ENCODE data around the gene COX7C.

The COX7C gene

GRCh38 chr5:86605881-86606280 is 11.9 kb upstream of the COX7C start:
- Histone ChIP-seq H3K4me3 (replicated peaks; ENCODE audit: insufficient read depth, low read length) (no peak overlapping the region), H3K27me3 (ENCODE audit: insufficient read depth, poor library complexity, severe bottlenecking) (no peaks in the 10 kb centered on the region), H3K27ac (replicated peaks) (no peak overlapping the region)
- DNase-seq (ENCODE audit: low read depth in 1 of 2, low spot score in 1 of 2), result no peak
- no peak for TF ChIP-seq GABPA (IDR thresholded peaks at IDR 0.05; ENCODE audit: low read depth)
- no peak for TF ChIP-seq POLR2AphosphoS5 (IDR thresholded peaks at IDR 0.05; ENCODE audit: low read depth)

GRCh38 chr5:86613455-86613854 is 4.3 kb upstream of the COX7C start:
- H3K27me3 ChIP-seq (ENCODE audit: insufficient read depth, poor library complexity, severe bottlenecking), result no peaks in the 10 kb centered on the region
- TF ChIP-seq GABPA (IDR thresholded peaks at IDR 0.05; ENCODE audit: low read depth) (no peak), POLR2AphosphoS5 (IDR thresholded peaks at IDR 0.05; ENCODE audit: low read depth) (no peak), CTCF (IDR thresholded peaks at IDR 0.05; ENCODE audit: insufficient read depth, low read length) (no peak), SPI1 (IDR thresholded peaks at IDR 0.05; ENCODE audit: borderline replicate concordance, low read depth) (no peak), REST (IDR thresholded peaks at IDR 0.05; ENCODE audit: insufficient replicate concordance, low read depth) (no peak)
- DNase-seq (ENCODE audit: low read depth in 1 of 2, low spot score in 1 of 2), result no peak
- H3K4me3 ChIP-seq (replicated peaks; ENCODE audit: insufficient read depth, low read length), result no peak overlapping the region
- H3K27ac ChIP-seq (replicated peaks), result no peak overlapping the region

- H3K27me3 ChIP-seq (ENCODE audit: insufficient read depth, poor library complexity, severe bottlenecking), result no peaks in the 10 kb centered on the region
- TF ChIP-seq SPI1 (IDR thresholded peaks at IDR 0.05; ENCODE audit: borderline replicate concordance, low read depth), result no peak
- no peak for TF ChIP-seq GABPA (IDR thresholded peaks at IDR 0.05; ENCODE audit: low read depth)
- TF ChIP-seq CTCF (IDR thresholded peaks at IDR 0.05; ENCODE audit: insufficient read depth, low read length), result no peak
- no peak for TF ChIP-seq REST (IDR thresholded peaks at IDR 0.05; ENCODE audit: insufficient replicate concordance, low read depth)
- no peak for TF ChIP-seq POLR2AphosphoS5 (IDR thresholded peaks at IDR 0.05; ENCODE audit: low read depth)
- no peak overlapping the region for H3K4me3 ChIP-seq (replicated peaks; ENCODE audit: insufficient read depth, low read length)
- H3K27ac ChIP-seq (replicated peaks), result peak overlapping the region; percentile 85
- DNase-seq (ENCODE audit: low read depth in 1 of 2, low spot score in 1 of 2), result no peak
Observed at GRCh38 chr5:86617309-86617755, 409 bp upstream of the COX7C start.

- peak in 1 of 2 experiments; percentile 3 for DNase-seq (ENCODE audit: low read depth in 1 of 2, low spot score in 1 of 2)
- TF ChIP-seq SPI1 (IDR thresholded peaks at IDR 0.05; ENCODE audit: borderline replicate concordance, low read depth) (peak; percentile 21; the same call in 1 of the 2 replicates), POLR2AphosphoS5 (IDR thresholded peaks at IDR 0.05; ENCODE audit: low read depth) (no peak)
Observed at GRCh38 chr5:86623785-86624483, 6.2 kb downstream of the COX7C start.

GRCh38 chr5:86625148-86625547 is 7.4 kb downstream of the COX7C start:
- no peak overlapping the region for H3K4me3 ChIP-seq (replicated peaks; ENCODE audit: insufficient read depth, low read length)
- TF ChIP-seq SPI1 (IDR thresholded peaks at IDR 0.05; ENCODE audit: borderline replicate concordance, low read depth), result no peak
- no peak for TF ChIP-seq POLR2AphosphoS5 (IDR thresholded peaks at IDR 0.05; ENCODE audit: low read depth)
- TF ChIP-seq GABPA (IDR thresholded peaks at IDR 0.05; ENCODE audit: low read depth), result no peak
- DNase-seq (ENCODE audit: low read depth in 1 of 2, low spot score in 1 of 2), result no peak
- no peaks in the 10 kb centered on the region for H3K27me3 ChIP-seq (ENCODE audit: insufficient read depth, poor library complexity, severe bottlenecking)
- H3K27ac ChIP-seq (replicated peaks), result no peak overlapping the region

More at GRCh38 chr5:86623785-86624483, 6.2 kb downstream of the COX7C start:
- Histone ChIP-seq H3K4me3 (replicated peaks; ENCODE audit: insufficient read depth, low read length) (no peak overlapping the region), H3K27me3 (ENCODE audit: insufficient read depth, poor library complexity, severe bottlenecking) (no peaks in the 10 kb centered on the region), H3K27ac (replicated peaks) (no peak overlapping the region)

Data from HL-60 (cell line).